Right hindlimb (tissue), 1 donor: ENCODE measurements around the gene CEP131.
A peak's percentile ranks its signal among the peaks of the same experiment; 100 is the strongest.

Experiments
- DNase-seq: peaks from one replicate; pipeline ENCODE4 v3.0.0-alpha.2; 2018

The CEP131 gene

DNA sequence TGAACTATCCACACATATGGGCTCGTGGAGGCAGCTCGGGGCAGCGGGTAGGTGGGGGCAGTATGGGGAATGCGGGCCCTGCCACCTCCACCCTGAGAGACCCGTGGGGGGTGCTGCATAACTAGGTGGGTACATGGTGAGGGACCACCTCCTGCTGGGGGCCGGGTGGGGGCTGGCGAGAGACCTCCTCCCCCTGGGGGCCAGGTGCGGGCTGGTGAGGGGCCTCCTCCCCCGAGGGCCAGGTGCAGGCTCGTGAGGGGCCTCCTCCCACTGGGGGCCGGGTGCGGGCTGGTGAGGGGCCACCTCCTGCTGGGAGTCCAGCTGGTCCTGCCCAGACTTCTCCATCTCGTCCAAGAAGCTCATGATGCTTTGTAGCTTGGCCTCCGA lies 25.4 kb downstream of the CEP131 start:
- DNase-seq, result no peak

DNA sequence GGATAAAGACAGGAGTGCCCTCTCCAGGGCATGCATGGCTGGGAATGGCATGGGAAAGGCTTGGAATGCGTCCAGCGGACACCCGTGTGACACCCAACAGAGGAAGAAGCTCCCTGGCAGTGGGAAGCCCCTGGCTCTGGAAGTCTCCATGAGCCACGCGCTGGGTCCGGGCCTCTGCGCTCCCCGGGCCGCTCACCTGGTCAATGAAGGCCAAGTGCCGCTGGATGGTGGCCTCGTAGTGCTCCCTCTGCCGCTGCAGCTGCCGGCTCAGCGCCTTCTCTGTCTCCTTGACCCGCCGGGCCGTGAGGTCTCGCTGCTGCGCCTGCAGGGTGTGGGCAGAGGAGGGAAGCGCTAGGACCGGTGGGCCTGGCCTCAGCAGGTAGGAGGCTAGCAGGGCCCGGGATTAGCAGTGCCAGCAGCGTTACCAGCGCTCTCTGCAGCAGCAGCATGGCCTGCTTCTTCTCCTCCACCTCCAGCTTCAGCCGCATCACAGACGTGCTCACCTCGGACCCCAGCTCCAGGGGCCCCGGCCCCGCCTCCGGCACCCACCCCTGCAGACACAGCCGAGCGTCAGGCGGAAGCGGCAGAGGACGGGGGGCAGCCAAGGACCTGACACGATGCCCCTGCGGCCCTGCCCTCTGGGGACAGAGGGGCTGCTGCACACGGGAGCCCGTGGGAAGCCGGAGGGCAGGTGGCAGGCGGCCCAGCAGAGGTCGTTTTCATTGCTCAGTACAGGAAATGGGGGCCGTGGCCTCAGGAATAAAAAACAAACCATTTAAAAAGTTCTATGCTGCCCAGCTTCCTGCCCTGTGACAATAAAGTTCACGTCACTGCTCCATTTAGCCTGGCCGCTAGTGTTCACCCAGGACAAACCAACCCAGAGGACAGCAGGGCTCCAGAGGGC lies 26.0 kb downstream of the CEP131 start:
- DNase-seq, result no peak

DNA sequence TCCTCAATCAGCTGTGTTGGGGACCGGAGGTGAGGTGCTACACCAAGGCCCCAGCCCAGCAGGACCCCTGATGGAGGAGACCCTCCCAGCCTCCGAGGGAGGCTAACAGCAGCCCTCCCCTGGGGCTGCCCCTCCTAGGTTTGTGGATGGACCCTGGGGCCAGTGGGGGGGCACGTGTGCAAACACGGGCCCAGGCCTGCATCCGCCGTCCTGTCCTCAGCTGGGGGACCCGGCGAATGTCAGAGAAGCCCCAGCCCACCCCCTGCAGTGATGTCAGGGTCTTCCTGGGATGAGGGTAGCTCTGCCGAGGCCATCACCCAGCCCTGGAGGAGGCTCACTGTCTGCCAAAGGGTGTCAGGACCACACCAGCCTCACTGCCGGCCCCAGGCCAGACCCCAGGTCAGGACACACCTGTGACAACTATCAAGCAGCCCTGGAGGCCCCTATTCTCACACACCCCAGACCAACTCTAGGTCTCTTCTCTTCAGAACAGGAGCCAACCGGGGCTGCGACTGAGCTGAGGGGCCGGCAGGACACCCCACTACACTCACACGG lies 26.7 kb downstream of the CEP131 start:
- no peak for DNase-seq

DNA sequence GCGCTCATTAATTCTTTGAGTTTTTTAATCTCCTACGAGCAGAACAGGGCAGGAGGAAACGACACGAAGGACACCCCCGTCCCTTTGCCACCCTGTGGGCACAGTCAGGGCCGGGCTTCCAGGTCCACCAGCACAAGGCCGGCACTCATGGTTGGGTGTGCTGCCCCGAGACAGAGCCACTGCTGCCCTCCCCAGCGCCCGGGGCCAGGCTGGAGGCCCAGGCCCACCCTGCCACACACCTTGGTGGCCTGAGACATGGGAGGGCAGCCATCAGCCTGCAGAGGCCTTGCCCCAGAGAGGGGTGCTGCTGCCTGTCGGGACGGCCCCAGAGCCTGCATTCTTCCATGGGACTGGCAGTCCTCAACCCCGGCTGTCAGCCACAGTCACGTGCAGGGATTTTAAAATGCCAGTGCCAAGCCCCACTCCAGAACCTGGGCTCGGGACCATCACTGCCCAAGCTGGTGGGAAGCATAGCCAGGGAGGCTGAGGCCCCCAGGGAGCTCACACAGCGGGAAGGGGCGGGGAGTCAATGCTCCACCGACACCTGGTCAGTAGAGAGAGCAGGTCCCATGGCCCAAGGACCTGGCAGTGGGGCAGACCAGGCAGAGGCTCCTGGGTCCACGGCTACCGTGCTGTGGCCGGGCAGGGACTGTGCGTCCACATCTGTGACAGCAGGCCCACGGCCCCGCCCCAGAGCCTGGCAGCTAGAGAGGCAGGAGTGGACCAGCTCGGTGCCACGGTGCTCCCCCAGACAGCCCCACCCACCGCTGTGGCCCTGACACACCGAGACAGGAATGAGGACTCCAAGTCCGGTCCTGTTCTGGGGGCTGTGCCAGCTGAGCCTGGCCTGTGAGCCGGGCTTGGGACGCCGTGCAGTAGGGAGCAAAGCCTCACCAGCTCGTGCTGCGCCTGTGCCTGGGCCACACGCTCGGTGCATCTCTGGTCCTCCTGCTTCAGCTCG lies 27.5 kb downstream of the CEP131 start:
- no peak for DNase-seq

DNA sequence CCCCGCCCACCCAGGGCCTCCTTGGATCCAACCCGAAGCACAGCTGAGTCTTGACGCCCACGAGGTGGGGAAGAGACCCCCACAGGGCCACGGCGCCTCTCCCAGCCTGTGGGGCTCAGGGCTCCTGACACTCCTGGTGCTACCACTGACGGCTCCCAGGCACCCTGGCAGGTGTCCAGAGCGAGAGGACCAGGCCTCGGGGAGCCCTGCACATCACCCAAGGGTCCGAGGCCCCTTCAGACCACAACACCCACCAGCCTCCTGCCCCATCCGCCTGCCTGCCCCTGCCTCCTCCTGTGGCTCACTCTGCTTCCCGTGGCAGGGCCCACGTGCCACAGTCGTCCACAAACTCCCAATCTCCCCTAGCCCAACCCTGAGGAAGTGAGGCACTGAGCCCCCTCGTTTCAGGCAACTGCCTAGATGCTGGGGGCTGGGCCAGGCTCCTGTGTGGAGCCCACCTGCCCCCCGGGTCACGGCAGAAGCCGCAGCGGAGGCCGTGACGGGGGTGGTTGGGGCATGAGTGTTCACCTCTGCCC lies 28.5 kb downstream of the CEP131 start:
- no peak for DNase-seq

DNA sequence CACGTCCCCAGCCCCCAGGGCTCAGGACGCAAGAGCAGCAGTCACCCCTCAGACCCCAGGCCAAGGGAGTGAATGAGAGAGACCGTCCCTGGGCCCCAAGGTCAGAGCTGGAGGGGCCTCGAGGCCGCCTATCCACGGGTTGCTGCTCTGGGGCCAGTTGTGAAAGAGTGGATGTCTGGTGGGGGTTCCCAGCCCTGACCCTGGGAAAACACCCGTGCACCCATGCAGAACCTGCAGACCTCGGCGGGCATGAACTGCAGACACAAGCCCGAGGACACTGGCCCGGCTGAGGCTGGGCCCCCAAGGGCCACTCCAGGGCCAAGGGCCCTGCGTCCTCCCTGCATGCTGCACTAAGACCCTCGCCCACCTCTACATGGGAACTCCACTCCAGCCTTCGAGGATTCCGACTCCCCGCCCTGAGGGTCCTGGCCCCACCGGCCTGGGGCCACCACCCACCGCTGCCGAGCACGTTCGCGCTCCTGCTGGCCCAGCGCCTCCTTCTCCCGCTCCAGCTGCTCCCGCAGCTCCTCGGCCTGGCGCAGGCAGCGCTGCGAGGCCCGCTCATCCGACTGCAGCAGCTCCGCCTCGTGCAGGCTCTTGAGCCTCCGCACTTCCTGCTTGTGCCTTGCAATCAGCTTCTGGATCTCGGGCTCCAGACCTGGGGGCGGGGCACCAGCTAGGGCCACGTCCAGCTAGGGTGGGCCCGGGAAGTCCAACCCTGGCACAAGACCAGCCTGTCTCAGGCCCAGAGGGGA lies 29.1 kb downstream of the CEP131 start:
- no peak for DNase-seq

DNA sequence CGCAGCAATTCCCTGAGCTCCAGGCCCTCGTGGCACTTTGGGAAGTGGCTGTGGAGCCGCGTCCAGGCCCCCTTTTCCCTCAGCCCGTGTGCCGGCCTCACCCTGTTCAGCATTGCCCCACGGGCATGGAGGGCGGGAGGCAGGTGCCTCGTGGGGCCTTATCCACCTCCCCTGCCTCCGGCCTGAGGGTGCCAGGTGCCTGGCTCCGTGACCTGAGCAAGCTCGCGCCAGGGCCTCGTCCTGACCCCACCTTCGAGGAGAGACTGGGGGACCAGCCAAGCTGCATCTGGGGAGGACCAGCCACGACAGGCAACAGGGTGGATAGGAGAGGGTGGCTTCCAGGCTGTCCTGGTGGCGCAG lies 29.7 kb downstream of the CEP131 start:
- no peak for DNase-seq

DNA sequence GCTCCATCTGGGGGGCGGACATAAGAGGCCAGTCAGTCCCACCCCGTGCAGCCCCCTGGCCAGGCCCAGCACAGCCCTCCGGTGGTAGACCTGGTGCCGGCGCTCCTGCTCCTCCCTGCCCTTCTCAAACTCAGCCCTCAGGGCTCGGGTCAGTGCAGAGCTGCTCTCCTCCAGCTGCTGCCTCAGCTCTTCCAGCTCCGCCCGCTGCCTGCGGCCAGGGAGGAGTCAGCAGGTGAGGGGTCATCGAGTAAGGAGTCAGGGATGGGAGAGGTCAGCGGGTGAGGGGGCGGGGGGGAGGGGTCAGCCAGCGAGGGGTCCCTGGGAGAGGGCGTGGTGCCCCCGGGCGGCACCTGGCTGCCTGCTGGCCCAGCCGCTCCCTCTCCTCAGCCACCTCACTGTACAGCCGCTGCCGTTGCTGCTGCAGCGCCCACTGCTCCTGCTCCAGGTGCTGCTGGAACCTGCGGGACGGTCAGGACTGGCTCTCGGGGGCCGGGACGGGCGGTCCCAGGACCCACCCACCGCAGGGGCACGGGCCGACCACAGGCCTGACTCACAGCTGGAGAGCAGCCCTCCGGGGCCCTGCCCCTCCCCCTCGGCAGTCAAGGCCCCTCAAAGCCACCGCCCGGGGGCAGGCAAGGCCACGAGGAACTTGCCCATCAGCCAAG lies 30.2 kb downstream of the CEP131 start:
- DNase-seq, result no peak

DNA sequence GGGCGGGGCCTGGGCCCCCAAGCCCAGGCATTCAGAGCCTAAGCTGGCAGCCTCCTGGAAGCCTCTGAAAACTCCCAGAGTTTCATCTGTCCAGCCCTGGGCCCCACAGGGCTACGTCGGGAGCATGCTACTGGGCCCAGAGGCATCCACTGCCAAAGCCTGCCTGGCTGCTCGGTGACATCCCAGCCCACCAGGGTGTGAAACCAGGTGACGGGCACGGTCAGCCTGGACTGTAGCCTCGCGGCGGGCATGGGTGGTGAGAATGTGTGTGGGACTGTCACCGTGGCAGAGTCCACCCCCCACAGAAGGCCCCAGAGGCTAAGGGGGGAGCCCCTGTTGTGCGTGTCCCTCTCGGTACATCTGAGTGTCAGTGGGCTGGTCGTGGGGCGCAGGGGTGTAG lies 31.1 kb downstream of the CEP131 start:
- DNase-seq, result no peak

DNA sequence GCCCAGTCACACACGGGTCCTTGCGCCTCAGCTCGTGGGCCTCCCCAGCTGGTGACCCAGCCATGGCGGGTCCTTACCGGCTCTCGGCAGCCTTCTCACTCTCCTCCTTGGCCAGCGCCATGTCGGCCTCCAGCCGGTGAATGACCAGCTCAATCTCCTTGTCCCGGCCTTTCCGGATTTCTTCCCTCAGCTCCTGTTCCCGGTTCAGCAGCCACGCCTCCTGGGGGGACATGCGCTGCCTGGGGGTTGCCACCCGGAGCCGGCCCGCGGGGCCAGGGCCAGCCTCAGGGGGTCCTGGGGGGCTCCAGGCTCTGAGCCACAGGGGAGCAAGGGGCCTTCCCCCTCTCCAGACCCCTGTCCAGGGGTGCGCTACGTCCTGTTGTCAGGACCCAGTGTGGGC lies 31.6 kb downstream of the CEP131 start:
- DNase-seq, result no peak

DNA sequence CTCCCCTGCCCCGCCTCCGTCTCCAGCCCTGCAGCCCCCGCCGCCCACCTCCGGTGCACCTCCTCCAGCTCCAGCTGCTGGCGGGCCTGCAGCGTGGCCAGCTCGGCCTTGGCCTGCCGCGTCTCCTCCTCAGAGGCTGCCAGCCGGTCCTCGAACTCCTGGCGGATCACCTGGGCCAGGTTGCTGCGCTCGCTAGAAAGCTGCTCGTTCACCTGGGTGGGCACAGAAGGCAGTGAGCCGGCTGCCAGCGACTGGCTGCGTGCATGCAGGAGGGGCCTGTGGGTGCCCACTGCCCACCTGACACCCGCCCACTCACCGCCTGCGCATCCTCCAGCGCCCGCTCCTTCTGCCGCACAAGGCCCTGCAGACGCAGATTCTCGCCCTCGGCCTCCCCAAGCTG lies 32.2 kb downstream of the CEP131 start:
- DNase-seq, result no peak

DNA sequence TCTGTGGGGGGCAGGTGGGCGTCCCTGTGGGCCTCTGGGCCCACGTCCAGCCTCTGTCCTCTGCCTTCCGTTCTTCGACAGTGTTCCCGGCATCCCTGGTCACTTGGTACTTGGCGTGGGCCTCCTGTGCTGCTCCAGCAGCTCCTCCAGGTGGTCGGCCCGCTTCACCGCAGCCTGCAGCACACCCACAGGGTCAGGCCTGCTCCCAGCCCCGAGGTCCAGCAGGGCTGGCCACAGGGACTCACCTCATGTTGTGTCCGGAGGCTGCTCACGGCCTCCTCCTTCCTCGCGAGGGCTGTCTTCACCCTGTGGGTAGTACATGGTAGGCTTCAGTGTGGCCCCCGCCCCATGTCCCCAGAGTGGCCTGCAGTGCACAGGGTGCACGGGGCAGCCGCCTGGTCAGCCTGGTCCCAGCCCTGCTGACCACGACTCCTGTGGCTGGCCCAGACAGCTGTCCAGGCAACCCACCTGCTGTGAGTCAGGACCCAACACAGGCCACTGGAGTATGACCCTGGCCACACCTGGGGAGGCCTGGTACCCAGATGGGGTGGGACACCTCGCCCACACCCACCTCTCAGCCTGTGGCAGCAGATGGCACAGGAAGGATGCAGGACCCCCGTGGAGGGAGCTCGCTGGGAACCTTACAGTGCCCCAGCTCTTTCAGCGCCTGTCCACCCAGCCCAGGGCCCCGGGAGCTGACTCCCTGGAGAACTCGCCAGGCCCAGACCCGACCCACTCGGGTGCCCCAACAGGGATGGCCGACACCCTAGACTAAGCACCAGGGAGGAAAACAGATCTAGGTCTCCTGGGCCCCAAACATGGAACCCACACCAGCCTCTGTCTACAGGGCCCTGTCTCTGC lies 32.9 kb downstream of the CEP131 start:
- DNase-seq, result no peak

DNA sequence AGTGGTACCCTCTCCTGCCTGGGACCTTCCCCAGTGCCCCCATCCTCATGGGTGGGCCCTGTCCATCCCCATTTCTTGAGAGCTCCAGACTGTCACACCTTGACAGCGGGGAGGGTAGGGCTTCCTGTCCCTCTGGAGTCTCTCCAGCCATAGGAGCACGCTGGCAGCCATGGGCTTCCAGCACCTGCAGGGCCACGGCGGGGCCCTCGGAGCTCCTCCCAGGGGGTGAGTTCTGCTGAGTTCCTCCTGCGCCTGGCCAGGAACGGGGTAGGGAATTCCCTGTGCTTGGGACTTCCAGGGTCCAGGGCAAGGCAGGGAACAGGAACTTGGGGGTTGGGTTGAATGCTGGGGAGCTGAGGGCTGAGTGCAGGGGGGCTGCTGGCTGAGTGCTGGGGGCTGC lies 33.7 kb downstream of the CEP131 start:
- DNase-seq, result no peak

DNA sequence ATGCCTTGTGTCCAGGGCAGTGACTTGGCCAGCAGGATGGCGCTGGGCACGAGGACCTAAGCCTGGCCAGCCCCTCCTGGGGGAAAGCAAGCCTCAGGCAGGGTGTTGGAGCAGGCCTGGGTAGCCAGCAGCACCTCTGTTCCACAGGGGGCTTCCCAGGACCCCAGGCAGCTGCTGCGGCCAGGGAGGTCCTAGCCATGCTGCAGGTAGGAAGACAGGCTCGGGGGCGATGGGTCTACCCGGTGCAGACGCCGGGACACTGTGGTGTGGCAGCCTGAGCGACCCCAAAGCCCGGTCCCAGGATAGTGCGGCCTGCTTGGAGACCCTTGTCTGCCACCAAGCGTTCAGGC lies 34.3 kb downstream of the CEP131 start:
- no peak for DNase-seq

DNA sequence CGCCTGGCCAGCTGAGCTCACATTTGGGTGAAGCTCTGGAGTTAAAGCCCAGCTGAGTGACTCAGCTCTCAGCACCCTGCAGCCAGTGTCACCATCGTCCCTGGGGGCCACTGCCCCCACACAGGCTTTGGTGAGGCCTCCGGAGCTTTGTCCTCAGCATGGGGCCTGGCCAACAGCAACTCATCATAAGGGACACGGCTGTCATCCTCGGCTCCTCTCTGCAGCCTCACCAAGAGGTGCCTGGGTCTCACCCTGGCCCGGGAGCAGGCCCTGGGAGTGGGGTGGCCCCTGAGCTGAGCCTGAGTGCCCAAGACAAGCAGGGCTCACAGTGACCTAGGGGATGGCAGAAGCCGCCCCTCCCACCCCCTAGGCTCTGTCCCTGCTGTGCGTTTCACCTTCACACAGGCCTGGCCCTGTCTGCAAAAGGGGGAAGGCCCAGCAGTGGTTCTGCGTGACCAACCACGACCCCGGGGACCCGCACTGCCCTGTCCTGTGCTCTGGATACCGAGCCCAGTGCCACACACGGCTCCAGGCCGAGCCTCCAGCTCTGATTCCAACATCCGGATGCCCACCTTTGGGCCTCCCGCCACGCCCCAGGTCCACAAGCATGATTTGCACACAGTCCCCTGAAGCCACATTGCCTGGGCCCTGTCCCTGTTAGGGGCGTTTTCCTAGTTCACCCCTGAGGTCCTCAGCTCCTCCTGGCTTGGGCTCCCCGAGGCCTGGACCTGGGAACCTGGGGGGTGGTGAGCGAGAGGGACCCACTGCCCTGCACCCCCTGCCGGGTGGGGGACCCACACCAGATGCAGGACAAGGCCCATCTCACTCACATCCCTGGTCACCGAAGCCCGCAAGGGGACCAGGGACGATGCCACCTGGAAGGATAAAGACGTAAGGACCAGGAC lies 34.9 kb downstream of the CEP131 start:
- DNase-seq, result no peak

DNA sequence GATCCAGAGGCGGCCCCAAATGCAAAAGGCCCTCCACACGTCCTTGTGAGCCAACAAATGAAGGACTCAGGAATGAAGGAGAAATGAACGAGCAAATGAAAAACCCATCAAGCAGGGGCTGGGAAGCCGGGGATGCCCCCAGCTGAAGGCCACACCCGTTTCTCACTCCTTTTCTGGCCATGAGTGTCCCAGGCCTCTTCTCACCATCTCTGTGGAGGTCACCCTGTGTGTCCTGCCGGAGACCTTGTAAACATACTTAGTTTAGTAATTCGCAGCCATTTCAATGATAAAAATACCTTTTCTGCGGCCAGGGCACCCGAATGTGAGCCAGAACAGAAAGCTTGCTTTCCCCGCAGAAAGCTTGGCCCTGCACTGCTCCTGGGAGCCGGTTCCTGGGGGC lies 35.6 kb downstream of the CEP131 start:
- DNase-seq, result no peak

DNA sequence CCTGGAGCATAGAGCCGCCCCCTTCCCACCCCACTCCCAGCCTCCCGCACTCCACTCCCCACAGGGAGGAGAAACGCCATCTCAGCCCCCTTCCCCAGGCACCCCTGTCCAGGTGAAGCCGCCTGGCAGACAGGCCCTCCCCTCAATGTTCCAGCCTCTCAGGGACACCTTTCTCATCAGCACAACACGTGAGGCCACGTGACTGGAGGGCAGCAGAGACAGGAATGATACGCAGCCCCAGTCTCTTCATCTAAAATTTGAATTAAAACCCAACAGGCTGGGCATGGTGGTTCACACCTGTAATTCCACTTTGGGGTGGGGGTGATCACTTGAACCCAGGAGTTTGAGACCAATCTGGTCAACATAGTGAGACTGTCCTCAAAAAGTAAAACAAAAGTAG lies 36.6 kb downstream of the CEP131 start:
- no peak for DNase-seq

DNA sequence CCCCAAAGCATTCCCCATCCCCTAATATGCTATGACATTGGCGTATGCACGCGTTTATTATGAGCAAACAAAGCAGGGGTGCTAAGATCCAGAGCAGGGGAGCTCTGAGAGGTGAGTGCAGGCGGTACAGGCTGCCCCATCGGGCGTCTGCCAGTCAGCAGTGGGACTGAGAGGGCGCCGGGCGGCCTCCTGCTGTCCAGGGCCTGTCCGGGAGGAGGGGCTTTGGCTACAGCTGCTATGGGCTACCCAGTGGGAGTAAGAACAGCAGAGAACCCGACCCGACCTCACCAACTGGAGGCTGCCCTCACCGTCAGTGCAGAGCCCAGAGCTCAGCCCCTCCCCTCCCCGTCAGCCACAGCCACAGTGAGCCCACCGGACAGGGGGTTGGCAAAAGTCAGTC lies 38.2 kb downstream of the CEP131 start:
- DNase-seq, result peak; percentile 55

DNA sequence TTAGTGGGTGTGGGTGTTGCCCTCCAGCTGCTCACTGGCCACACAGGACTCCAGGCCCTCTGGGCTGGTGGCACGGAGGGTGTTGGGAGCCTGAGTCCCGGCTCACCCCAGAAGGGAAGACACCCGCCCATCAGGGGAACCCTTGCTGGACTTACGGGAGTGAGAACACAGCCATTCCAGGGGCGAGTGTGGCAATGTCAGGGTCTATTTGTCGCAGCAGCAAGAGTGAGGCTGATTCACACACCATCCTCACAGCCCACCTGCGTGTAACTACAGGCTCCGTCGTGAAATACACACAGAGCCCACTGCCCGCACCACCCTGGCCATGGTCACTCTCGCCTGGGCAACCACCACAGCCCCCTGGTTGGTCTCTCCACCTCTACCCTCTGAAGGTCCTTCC lies 39.0 kb downstream of the CEP131 start:
- DNase-seq, result no peak

DNA sequence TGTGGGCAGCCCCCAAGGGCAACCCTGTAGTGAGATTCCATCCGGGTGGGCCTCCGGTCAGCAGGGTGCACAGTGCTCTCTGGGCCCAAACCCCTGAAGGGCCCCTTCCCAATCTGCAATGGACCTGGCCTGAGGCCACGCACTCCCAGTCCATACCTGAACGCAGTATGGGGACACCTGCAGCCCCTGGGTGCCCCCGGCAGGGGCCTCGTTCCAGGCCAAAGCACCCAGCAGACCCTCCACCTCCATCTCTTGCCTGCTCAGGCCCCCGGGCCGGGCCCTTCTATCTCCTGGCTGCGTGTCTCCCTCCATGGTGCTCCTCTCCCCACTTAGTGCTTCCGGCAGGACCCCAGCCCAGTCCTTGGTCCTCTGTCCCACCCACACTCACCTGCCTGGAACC lies 39.4 kb downstream of the CEP131 start:
- no peak for DNase-seq
